Astrocyte (in vitro differentiated cells and primary cell): ENCODE measurements around the gene SEMA6B. TPM values are rescaled to one million over a fixed set of nuclear protein-coding genes. Genes with fewer than 3 reads are reported as not detected.

Source experiments
- DNase-seq: peaks from one replicate; pipeline ENCODE4 v3.0.0-alpha.2; 2010; ENCODE audit warnings: low read depth
- FAIRE-seq: peaks from 2 replicates; lab custom pipeline; 2011; peaks lifted over from hg19 to GRCh38; lab: Jason Lieb, UNC
- H2AFZ ChIP-seq: 2 replicates; pipeline ENCODE4 v1.6.0; 2012; ENCODE audit warnings: low read depth, low read length, inconsistent platforms
- H3K27ac ChIP-seq: 2 replicates; pipeline ENCODE4 v1.5.1; 2011; ENCODE audit warnings: low read depth, low read length, inconsistent platforms
- H3K27me3 ChIP-seq: 2 replicates; pipeline ENCODE4 v1.6.0; 2011; ENCODE audit warnings: low read length, inconsistent platforms; ENCODE audit not compliant: insufficient read depth
- H3K36me3 ChIP-seq: 2 replicates; pipeline ENCODE4 v1.5.1; 2011; ENCODE audit warnings: low read length, inconsistent platforms; ENCODE audit not compliant: insufficient read depth
- H3K4me1 ChIP-seq: 2 replicates; pipeline ENCODE4 v1.5.1; 2011; ENCODE audit warnings: low read length, inconsistent platforms; ENCODE audit not compliant: insufficient read depth
- H3K4me2 ChIP-seq: 2 replicates; pipeline ENCODE4 v1.6.0; 2012; ENCODE audit warnings: low read length, inconsistent platforms
- H3K4me3 ChIP-seq: 2 replicates; pipeline ENCODE4 v1.5.1; 2011; ENCODE audit warnings: low read depth, mild to moderate bottlenecking, low read length, inconsistent platforms; ENCODE audit not compliant: insufficient read depth
- H3K79me2 ChIP-seq: 2 replicates; pipeline ENCODE4 v1.6.0; 2012; ENCODE audit warnings: mild to moderate bottlenecking, low read length, inconsistent platforms; ENCODE audit not compliant: insufficient read depth
- H3K9ac ChIP-seq: 2 replicates; pipeline ENCODE4 v1.6.0; 2012; ENCODE audit warnings: mild to moderate bottlenecking, low read length, inconsistent platforms
- H3K9me3 ChIP-seq: 2 replicates; pipeline ENCODE4 v1.5.1; 2012; ENCODE audit warnings: low read depth, mild to moderate bottlenecking, low read length, inconsistent platforms; ENCODE audit not compliant: insufficient read depth
- H4K20me1 ChIP-seq: 2 replicates; pipeline ENCODE4 v1.6.0; 2012; ENCODE audit warnings: low read length, inconsistent platforms; ENCODE audit not compliant: insufficient read depth
- H3K27ac Mint-ChIP-seq: one replicate; pipeline ENCODE4 v1.8.0; 2021; ENCODE audit warnings: mild to moderate bottlenecking, mixed read lengths; ENCODE audit not compliant: unreplicated experiment
- H3K27me3 Mint-ChIP-seq: one replicate; pipeline ENCODE4 v1.8.0; 2021; ENCODE audit warnings: low read depth, mixed read lengths; ENCODE audit not compliant: unreplicated experiment
- H3K36me3 Mint-ChIP-seq: one replicate; pipeline ENCODE4 v1.8.0; 2021; ENCODE audit warnings: low read depth, mixed read lengths; ENCODE audit not compliant: unreplicated experiment
- H3K4me1 Mint-ChIP-seq: one replicate; pipeline ENCODE4 v1.8.0; 2021; ENCODE audit warnings: low read depth, mixed read lengths; ENCODE audit not compliant: unreplicated experiment
- H3K4me3 Mint-ChIP-seq: one replicate; pipeline ENCODE4 v1.8.0; 2021; ENCODE audit warnings: mild to moderate bottlenecking, moderate library complexity, mixed read lengths; ENCODE audit not compliant: unreplicated experiment
- H3K9me3 Mint-ChIP-seq: one replicate; pipeline ENCODE4 v1.8.0; 2021; ENCODE audit warnings: mild to moderate bottlenecking, mixed read lengths; ENCODE audit not compliant: unreplicated experiment
- EZH2 ChIP-seq: IDR thresholded peaks from 2 replicates; pipeline ENCODE4 v1.6.1; 2012; ENCODE audit warnings: mild to moderate bottlenecking, low read length, inconsistent platforms; ENCODE audit not compliant: insufficient read depth
- total RNA-seq: library from RNA; stranded (reverse); gene quantifications from 2 replicates; pipeline ENCODE4 v1.2.1, GENCODE V29; 2021
- TF ChIP-seq, protein P1 (sequence below): IDR thresholded peaks from 2 replicates; pipeline ENCODE4 v1.5.1; 2011; ENCODE audit warnings: low read depth, mild to moderate bottlenecking, inconsistent platforms, low read length, moderate library complexity; ENCODE audit not compliant: insufficient read depth

SEMA6B gene
- total RNA-seq, 1 donor from 2014 or later, result 14.3 TPM

DNA sequence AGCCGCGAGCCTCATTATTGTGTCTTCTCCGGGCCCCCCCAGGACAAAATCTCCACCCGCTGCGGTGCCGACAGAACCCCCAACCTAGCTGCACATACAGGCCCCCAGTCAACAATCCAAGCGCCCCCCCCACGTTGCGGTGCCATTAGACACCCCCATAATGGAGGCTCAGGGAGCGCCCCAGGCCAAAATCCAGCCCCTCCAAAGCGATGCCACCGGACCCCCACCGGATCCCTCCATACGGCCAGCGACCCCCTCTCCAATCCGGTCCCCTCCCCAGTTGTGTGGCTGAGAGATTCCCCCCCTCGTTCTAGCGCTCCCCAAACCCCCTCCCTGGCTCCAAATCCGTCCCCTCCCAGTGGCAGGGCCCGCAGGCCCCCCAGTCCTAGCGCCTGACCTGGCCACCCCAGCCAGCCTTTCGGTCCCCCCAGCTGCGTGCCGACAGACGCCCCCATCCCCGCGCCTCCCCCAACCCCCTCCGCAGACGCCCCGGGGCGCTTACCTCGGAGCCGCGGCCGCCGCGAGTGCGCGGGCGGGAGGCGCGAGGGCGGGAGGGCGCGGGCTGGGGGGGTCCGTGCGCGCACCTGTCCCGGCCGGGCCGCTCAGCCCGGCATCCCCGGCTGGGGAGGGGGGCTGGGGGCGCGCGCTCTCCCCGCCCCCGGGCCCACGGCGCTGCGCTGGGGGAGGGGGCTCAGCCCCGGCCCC, 21.6 kb upstream of the SEMA6B start:
- FAIRE-seq, result no peak

DNA sequence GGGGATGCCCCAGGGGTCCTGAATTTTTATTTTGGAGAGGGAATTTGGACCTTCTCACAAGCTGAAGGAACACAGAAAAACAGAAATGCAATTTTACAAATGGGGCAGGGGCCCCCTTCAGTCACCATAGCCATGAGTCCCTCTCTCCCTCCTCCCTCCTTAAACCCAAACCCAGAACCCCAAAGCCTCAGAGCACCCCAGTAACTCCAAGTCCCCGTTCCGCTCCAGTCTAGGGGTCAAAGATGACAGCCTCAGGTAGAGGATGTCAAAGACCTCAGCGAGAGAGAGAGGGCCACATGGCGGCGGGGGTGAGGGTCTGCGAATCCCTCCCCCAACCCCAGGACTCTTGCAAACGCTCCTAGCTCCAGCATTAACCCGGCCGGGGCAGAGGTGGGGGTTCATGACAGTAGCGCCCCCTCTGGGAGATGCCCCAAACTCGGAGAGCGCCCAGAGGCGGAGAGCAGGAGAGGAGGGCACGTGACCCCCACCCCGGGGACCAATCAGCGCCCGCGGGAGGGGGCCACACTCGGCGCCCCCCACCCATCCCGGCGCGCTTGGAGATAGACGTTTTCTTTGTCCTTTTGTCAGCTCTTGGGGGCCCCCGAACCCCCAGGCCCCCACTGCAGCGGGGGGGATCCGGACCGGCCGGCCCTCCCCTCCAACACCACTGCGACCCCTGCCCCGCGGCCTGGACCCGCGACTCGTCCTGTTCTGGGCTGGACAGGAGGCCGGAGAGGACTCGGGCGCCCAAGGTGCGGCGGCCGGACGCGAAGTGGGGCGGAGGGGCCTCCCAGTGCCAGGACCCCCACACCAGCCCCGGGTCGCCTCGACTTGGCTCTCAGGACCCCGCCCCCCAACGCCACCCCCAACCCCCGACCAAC, 20.8 kb upstream of the SEMA6B start:
- Histone ChIP-seq H3K27ac (no peak overlapping the region), H3K9me3 (no peaks in the 10 kb centered on the region), H3K4me2 (no peak overlapping the region), H3K27me3 (peaks cover 31% of the 10 kb centered on the region), H2AFZ (no peak overlapping the region), H3K79me2 (no peaks in the 10 kb centered on the region), H3K4me3 (no peak overlapping the region), H3K36me3 (no peaks in the 10 kb centered on the region), H3K4me1 (peaks cover 13% of the 10 kb centered on the region), H3K9ac (no peak overlapping the region), H4K20me1 (no peaks in the 10 kb centered on the region)
- Mint-ChIP-seq H3K27ac (no peak overlapping the region), H3K4me1 (peaks cover 6% of the 10 kb centered on the region), H3K4me3 (peak overlapping the region; percentile 80), H3K36me3 (peaks cover 2% of the 10 kb centered on the region), H3K27me3 (peaks cover 12% of the 10 kb centered on the region), H3K9me3 (no peaks in the 10 kb centered on the region)
- FAIRE-seq (no peak), DNase-seq (no peak)
- TF ChIP-seq, protein P1, sequence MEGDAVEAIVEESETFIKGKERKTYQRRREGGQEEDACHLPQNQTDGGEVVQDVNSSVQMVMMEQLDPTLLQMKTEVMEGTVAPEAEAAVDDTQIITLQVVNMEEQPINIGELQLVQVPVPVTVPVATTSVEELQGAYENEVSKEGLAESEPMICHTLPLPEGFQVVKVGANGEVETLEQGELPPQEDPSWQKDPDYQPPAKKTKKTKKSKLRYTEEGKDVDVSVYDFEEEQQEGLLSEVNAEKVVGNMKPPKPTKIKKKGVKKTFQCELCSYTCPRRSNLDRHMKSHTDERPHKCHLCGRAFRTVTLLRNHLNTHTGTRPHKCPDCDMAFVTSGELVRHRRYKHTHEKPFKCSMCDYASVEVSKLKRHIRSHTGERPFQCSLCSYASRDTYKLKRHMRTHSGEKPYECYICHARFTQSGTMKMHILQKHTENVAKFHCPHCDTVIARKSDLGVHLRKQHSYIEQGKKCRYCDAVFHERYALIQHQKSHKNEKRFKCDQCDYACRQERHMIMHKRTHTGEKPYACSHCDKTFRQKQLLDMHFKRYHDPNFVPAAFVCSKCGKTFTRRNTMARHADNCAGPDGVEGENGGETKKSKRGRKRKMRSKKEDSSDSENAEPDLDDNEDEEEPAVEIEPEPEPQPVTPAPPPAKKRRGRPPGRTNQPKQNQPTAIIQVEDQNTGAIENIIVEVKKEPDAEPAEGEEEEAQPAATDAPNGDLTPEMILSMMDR, result no peak
- TF ChIP-seq EZH2, result peak; percentile 90

More for the DNA sequence above, 21.6 kb upstream of the SEMA6B start:
- H3K27me3 ChIP-seq, result peaks cover 39% of the 10 kb centered on the region
- no peaks in the 10 kb centered on the region for H3K9me3 Mint-ChIP-seq
- H3K27ac ChIP-seq, result no peak overlapping the region
- H3K36me3 ChIP-seq, result no peaks in the 10 kb centered on the region
- H3K27me3 Mint-ChIP-seq, result peaks cover 17% of the 10 kb centered on the region
- H3K4me3 Mint-ChIP-seq, result peak overlapping the region; percentile 80
- H3K79me2 ChIP-seq, result no peaks in the 10 kb centered on the region
- H3K9ac ChIP-seq, result no peak overlapping the region
- no peaks in the 10 kb centered on the region for H4K20me1 ChIP-seq
- no peaks in the 10 kb centered on the region for H3K9me3 ChIP-seq
- H2AFZ ChIP-seq, result no peak overlapping the region
- H3K4me1 Mint-ChIP-seq, result no peaks in the 10 kb centered on the region
- peaks cover 2% of the 10 kb centered on the region for H3K36me3 Mint-ChIP-seq
- H3K4me2 ChIP-seq, result peak overlapping the region; percentile 22
- H3K4me1 ChIP-seq, result peaks cover 6% of the 10 kb centered on the region
- H3K27ac Mint-ChIP-seq, result no peak overlapping the region
- TF ChIP-seq, protein P1, result no peak
- peak; percentile 84 for TF ChIP-seq EZH2
- H3K4me3 ChIP-seq, result no peak overlapping the region
- DNase-seq, result no peak
